Measurements from ENCODE around the gene SREBF1. TPM values are rescaled to one million over a fixed set of nuclear protein-coding genes. Genes with fewer than 3 reads are reported as not detected.

SREBF1 gene
- total and polyA plus RNA-seq, 4 donors: 68.4 to 134 (median 80.7) TPM

DNA sequence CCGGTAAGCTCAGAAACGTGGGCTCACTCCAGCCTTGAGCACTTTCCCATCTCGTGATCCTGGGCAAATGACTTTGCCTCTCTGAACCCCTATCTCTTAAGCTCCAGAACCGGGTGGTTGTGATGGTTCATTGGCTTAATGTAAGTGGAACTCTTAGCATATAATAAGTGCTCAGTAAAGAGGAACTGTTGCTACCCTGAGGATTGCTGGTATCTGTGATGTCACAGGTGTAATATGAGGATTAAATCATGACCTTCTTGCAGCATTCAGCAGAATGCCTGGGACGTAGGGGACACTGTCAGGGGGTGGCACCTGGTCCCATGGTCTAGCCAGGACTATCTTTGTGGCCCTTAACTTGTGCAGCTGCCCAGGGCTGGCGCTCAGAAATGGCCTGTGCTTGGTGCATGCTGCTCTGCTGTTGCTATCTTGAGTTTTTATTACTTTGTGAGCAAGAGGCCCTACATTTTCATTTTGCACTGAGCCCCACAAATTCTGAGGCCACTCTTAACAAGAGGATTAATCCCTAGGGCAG, 68.8 kb downstream of the SREBF1 start:
- DNase-seq (no peak), ATAC-seq (ENCODE audit: insufficient read depth, low FRiP score) (no peak)
- TF ChIP-seq, protein P1, sequence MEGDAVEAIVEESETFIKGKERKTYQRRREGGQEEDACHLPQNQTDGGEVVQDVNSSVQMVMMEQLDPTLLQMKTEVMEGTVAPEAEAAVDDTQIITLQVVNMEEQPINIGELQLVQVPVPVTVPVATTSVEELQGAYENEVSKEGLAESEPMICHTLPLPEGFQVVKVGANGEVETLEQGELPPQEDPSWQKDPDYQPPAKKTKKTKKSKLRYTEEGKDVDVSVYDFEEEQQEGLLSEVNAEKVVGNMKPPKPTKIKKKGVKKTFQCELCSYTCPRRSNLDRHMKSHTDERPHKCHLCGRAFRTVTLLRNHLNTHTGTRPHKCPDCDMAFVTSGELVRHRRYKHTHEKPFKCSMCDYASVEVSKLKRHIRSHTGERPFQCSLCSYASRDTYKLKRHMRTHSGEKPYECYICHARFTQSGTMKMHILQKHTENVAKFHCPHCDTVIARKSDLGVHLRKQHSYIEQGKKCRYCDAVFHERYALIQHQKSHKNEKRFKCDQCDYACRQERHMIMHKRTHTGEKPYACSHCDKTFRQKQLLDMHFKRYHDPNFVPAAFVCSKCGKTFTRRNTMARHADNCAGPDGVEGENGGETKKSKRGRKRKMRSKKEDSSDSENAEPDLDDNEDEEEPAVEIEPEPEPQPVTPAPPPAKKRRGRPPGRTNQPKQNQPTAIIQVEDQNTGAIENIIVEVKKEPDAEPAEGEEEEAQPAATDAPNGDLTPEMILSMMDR (IDR thresholded peaks at IDR 0.05; ENCODE audit: control extremely low read depth, extremely low read depth): no peak
- WGBS, 2 donors: 87 to 89% methylated on average over 6 of the region's 6 CpGs
- peaks cover 0 to 6% (median 2%) of the 10 kb centered on the region in 4 donors for H3K36me3 ChIP-seq (ENCODE audit: control insufficient read depth in 4 of 4, insufficient read depth in 4 of 4, low read length in 4 of 4)
- H3K27me3 ChIP-seq (ENCODE audit: control insufficient read depth in 3 of 3, insufficient read depth in 3 of 3, low read length in 2 of 3): no peaks in the 10 kb centered on the region
- no peak overlapping the region for H3K27ac ChIP-seq (ENCODE audit: low read depth in 1 of 2, low read length in 1 of 2)
- peaks cover 12 to 62% (median 36%) of the 10 kb centered on the region in 5 donors for H3K4me1 ChIP-seq (ENCODE audit: control insufficient read depth in 5 of 5, insufficient read depth in 5 of 5, low read length in 5 of 5)
- no peak overlapping the region for H3K4me3 ChIP-seq
- H3K9ac ChIP-seq (ENCODE audit: insufficient read depth in 1 of 2, low read length in 2 of 2): no peak overlapping the region
- H3K9me3 ChIP-seq (ENCODE audit: control insufficient read depth in 4 of 4, insufficient read depth in 3 of 4, low read length in 3 of 4): no peaks in the 10 kb centered on the region

DNA sequence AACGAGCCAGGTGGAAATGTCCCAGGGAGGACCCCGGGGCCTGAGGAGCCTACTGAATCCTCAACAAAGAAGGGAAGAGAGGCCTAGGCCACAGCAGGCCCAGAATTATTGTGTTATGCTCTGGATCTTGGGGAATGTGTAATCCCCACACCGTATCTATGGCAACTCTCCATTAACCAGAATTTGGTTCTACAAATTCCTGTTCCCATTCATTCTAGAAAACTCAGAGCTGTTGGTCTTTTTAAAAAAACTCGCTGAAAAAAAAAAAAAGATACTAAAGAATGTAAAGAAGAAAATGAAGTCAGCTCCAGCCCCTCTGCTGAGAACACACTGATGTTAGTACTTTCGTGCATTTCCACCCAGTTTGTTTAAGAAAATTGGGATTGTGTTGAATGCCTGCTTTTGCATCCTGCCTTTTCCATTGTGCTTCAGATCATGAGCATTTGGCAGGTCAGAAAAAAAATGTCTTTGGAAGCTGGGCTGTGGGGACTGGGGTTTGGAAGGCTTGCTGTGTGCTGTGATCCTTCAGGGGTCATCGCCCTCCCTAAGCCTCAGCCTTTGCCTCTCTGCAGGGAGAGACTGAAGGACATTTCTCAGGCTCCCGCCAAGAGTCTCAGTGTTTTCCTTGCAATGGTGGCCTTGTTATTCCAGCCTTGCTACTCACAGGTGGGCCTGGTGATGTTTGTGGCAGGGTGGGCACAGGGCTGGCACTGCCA, 69.5 kb downstream of the SREBF1 start:
- Histone ChIP-seq H3K4me3 (no peak overlapping the region), H3K36me3 (ENCODE audit: control insufficient read depth in 4 of 4, insufficient read depth in 4 of 4, low read length in 4 of 4) (peaks cover 0 to 6% (median 2%) of the 10 kb centered on the region in 4 donors), H3K27ac (ENCODE audit: low read depth in 1 of 2, low read length in 1 of 2) (no peak overlapping the region), H3K4me1 (ENCODE audit: control insufficient read depth in 5 of 5, insufficient read depth in 5 of 5, low read length in 5 of 5) (peaks cover 12 to 62% (median 36%) of the 10 kb centered on the region in 5 donors), H3K27me3 (ENCODE audit: control insufficient read depth in 3 of 3, insufficient read depth in 3 of 3, low read length in 2 of 3) (no peaks in the 10 kb centered on the region), H3K9me3 (ENCODE audit: control insufficient read depth in 4 of 4, insufficient read depth in 3 of 4, low read length in 3 of 4) (no peaks in the 10 kb centered on the region), H3K9ac (ENCODE audit: insufficient read depth in 1 of 2, low read length in 2 of 2) (peak overlapping the region in 1 of 2 donors; percentile 23)
- TF ChIP-seq, protein P1 (IDR thresholded peaks at IDR 0.05; ENCODE audit: control extremely low read depth, extremely low read depth): no peak
- DNase-seq (no peak), ATAC-seq (ENCODE audit: insufficient read depth, low FRiP score) (no peak)
- 86 to 87% methylated on average over 7 of the region's 7 CpGs for WGBS, 2 donors

DNA sequence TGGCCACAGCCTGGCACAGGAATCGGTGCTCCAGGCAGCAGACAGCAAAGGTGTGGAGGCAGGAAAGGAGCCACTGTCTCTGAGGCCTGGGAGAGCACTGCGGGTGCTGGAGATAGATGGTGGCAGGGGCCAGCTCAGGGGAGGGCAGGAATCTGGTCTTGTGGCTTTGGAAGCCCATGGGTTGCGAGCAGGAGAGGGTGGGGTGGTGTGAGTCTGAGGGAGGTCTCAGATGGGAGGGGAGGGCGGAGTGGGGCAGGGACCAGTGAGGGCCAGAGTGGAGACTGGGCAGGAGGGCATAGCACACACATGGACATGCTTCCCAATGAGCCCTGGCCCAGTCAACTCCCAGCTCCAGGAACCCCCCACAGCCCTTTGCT, 70.1 kb downstream of the SREBF1 start:
- no peak overlapping the region for H3K4me3 ChIP-seq
- H3K9me3 ChIP-seq (ENCODE audit: control insufficient read depth in 4 of 4, insufficient read depth in 3 of 4, low read length in 3 of 4): no peaks in the 10 kb centered on the region
- 93 to 96% methylated on average over 4 of the region's 4 CpGs for WGBS, 2 donors
- no peak overlapping the region for H3K9ac ChIP-seq (ENCODE audit: insufficient read depth in 1 of 2, low read length in 2 of 2)
- peaks cover 0 to 6% (median 2%) of the 10 kb centered on the region in 4 donors for H3K36me3 ChIP-seq (ENCODE audit: control insufficient read depth in 4 of 4, insufficient read depth in 4 of 4, low read length in 4 of 4)
- no peaks in the 10 kb centered on the region for H3K27me3 ChIP-seq (ENCODE audit: control insufficient read depth in 3 of 3, insufficient read depth in 3 of 3, low read length in 2 of 3)
- no peak for ATAC-seq (ENCODE audit: insufficient read depth, low FRiP score)
- H3K4me1 ChIP-seq (ENCODE audit: control insufficient read depth in 5 of 5, insufficient read depth in 5 of 5, low read length in 5 of 5): peaks cover 12 to 62% (median 36%) of the 10 kb centered on the region in 5 donors
- TF ChIP-seq, protein P1 (IDR thresholded peaks at IDR 0.05; ENCODE audit: control extremely low read depth, extremely low read depth): no peak
- no peak for DNase-seq
- H3K27ac ChIP-seq (ENCODE audit: low read depth in 1 of 2, low read length in 1 of 2): no peak overlapping the region

All from lung (tissue), 12 donors.